ENCODE data around the gene DBT.

Gene DBT

DNA sequence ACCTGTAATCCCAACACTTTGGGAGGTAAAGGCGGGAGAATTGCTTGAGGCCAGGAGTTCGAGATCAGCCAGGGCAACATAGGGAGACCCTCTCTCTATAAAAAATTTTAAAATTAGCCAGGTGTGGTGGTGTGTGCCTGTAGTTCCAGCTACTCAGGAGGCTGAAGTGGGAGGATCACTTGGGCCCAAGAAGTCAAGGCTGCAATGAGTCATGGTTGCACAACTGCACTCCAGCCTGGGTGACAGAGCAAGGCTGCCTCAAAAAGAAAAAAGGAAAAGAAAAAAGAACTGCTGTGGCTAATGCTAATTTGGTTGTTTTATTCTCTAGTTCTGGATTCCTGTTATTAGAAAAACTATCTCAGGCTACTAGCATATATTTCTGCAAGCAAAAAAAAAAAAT, 29.8 kb downstream of the DBT start:
- Histone ChIP-seq H3K27me3 (ENCODE audit: control insufficient read depth in 1 of 2, insufficient read depth in 1 of 2, low read length in 2 of 2) (no peaks in the 10 kb centered on the region), H3K36me3 (ENCODE audit: control insufficient read depth in 1 of 2, insufficient read depth in 2 of 2, low read depth in 1 of 2, low read length in 2 of 2) (peaks cover 3 to 33% of the 10 kb centered on the region in 2 experiments), H2AFZ (ENCODE audit: low read depth, low read length) (no peak overlapping the region), H3K4me2 (ENCODE audit: low read length, poor library complexity, severe bottlenecking) (no peak overlapping the region), H3K9me3 (ENCODE audit: control insufficient read depth, low read length) (no peaks in the 10 kb centered on the region), H4K91ac (ENCODE audit: low read length) (no peak overlapping the region), H2AK5ac (ENCODE audit: low read length, severe bottlenecking) (no peak overlapping the region), H2BK15ac (ENCODE audit: low read depth, poor library complexity, severe bottlenecking) (no peak overlapping the region), H2BK120ac (ENCODE audit: low read depth, low read length) (no peak overlapping the region), H3K79me1 (replicated peaks; ENCODE audit: low read length, poor library complexity, severe bottlenecking) (peaks cover 3% of the 10 kb centered on the region), H2BK12ac (ENCODE audit: low read length in 2 of 2) (no peak overlapping the region), H3K4me1 (ENCODE audit: control insufficient read depth, insufficient read depth, low read depth, low read length) (peaks cover 3% of the 10 kb centered on the region), H3K27ac (ENCODE audit: low read length, poor library complexity, severe bottlenecking) (no peak overlapping the region), H4K8ac (ENCODE audit: low read length) (no peak overlapping the region), H3K4me3 (ENCODE audit: insufficient read depth in 1 of 2, low read depth in 1 of 2, low read length in 2 of 2) (no peak overlapping the region), H3K14ac (ENCODE audit: low read length in 2 of 2) (no peak overlapping the region), H3K9ac (ENCODE audit: low read length) (no peak overlapping the region), H3K18ac (ENCODE audit: low read depth in 1 of 2, low read length in 2 of 2) (no peak overlapping the region), H2BK5ac (ENCODE audit: low read depth, low read length, poor library complexity, severe bottlenecking) (no peak overlapping the region), H3K23ac (ENCODE audit: low read length in 2 of 2) (no peak overlapping the region), H3K4ac (ENCODE audit: low read depth in 1 of 2, low read length in 2 of 2) (no peak overlapping the region)
- peak; percentile 12 for DNase-seq
- WGBS: 100% methylated on average over 2 of the region's 2 CpGs

GRCh38 chr1:100219457-100219856, 30.2 kb downstream of the DBT start:
- 95% methylated on average over 5 of the region's 6 CpGs for WGBS
- DNase-seq: no peak
- no peaks in the 10 kb centered on the region for H3K27me3 ChIP-seq (ENCODE audit: control insufficient read depth in 1 of 2, insufficient read depth in 1 of 2, low read length in 2 of 2)

DNA sequence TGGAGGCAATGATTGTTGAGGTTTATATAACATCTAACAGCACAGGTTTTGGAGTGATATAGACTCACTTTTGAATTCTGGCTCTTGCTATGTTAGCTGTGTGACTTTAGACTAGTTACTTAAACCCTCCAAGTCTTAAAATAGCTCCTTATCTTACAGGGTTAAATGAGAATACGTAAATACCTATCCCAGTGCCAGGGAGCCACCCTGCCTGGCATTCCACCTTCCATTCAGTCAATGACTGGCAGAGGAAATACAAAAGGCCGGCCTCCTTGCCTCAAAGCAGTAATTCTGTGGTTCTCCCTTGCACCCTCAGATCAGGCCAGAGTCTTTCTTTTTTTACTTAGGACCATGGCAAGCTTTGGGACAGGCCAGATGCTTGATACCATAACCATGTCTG, 31.8 kb downstream of the DBT start:
- Histone ChIP-seq H3K27me3 (ENCODE audit: control insufficient read depth in 1 of 2, insufficient read depth in 1 of 2, low read length in 2 of 2) (no peaks in the 10 kb centered on the region), H4K8ac (ENCODE audit: low read length) (no peak overlapping the region), H2BK15ac (ENCODE audit: low read depth, poor library complexity, severe bottlenecking) (no peak overlapping the region), H3K27ac (ENCODE audit: low read length, poor library complexity, severe bottlenecking) (no peak overlapping the region), H3K14ac (ENCODE audit: low read length in 2 of 2) (no peak overlapping the region), H3K9ac (ENCODE audit: low read length) (no peak overlapping the region), H3K4me1 (ENCODE audit: control insufficient read depth, insufficient read depth, low read depth, low read length) (peaks cover 3% of the 10 kb centered on the region), H3K18ac (ENCODE audit: low read depth in 1 of 2, low read length in 2 of 2) (no peak overlapping the region), H2BK12ac (ENCODE audit: low read length in 2 of 2) (no peak overlapping the region), H2AFZ (ENCODE audit: low read depth, low read length) (peak overlapping the region; percentile 51), H2BK120ac (ENCODE audit: low read depth, low read length) (no peak overlapping the region), H2BK5ac (ENCODE audit: low read depth, low read length, poor library complexity, severe bottlenecking) (no peak overlapping the region), H3K4me3 (ENCODE audit: insufficient read depth in 1 of 2, low read depth in 1 of 2, low read length in 2 of 2) (no peak overlapping the region), H3K9me3 (ENCODE audit: control insufficient read depth, low read length) (no peaks in the 10 kb centered on the region), H3K79me1 (replicated peaks; ENCODE audit: low read length, poor library complexity, severe bottlenecking) (peaks cover 5% of the 10 kb centered on the region), H3K36me3 (ENCODE audit: control insufficient read depth in 1 of 2, insufficient read depth in 2 of 2, low read depth in 1 of 2, low read length in 2 of 2) (peaks cover 16 to 47% of the 10 kb centered on the region in 2 experiments), H2AK5ac (ENCODE audit: low read length, severe bottlenecking) (no peak overlapping the region), H4K91ac (ENCODE audit: low read length) (no peak overlapping the region), H3K4ac (ENCODE audit: low read depth in 1 of 2, low read length in 2 of 2) (no peak overlapping the region), H3K23ac (ENCODE audit: low read length in 2 of 2) (no peak overlapping the region), H3K4me2 (ENCODE audit: low read length, poor library complexity, severe bottlenecking) (no peak overlapping the region)
- no peak for DNase-seq
- 94% methylated on average over 2 of the region's 2 CpGs for WGBS

More at GRCh38 chr1:100219457-100219856, 30.2 kb downstream of the DBT start:
- Histone ChIP-seq H3K4me1 (ENCODE audit: control insufficient read depth, insufficient read depth, low read depth, low read length) (peaks cover 3% of the 10 kb centered on the region), H3K4me3 (ENCODE audit: insufficient read depth in 1 of 2, low read depth in 1 of 2, low read length in 2 of 2) (no peak overlapping the region), H4K8ac (ENCODE audit: low read length) (no peak overlapping the region), H2BK12ac (ENCODE audit: low read length in 2 of 2) (no peak overlapping the region), H3K18ac (ENCODE audit: low read depth in 1 of 2, low read length in 2 of 2) (no peak overlapping the region), H3K9me3 (ENCODE audit: control insufficient read depth, low read length) (no peaks in the 10 kb centered on the region), H2BK120ac (ENCODE audit: low read depth, low read length) (no peak overlapping the region), H2BK15ac (ENCODE audit: low read depth, poor library complexity, severe bottlenecking) (no peak overlapping the region), H4K91ac (ENCODE audit: low read length) (no peak overlapping the region), H2AK5ac (ENCODE audit: low read length, severe bottlenecking) (no peak overlapping the region), H3K36me3 (ENCODE audit: control insufficient read depth in 1 of 2, insufficient read depth in 2 of 2, low read depth in 1 of 2, low read length in 2 of 2) (peaks cover 4 to 37% of the 10 kb centered on the region in 2 experiments), H2BK5ac (ENCODE audit: low read depth, low read length, poor library complexity, severe bottlenecking) (no peak overlapping the region), H3K9ac (ENCODE audit: low read length) (no peak overlapping the region), H3K27ac (ENCODE audit: low read length, poor library complexity, severe bottlenecking) (no peak overlapping the region), H2AFZ (ENCODE audit: low read depth, low read length) (no peak overlapping the region), H3K4ac (ENCODE audit: low read depth in 1 of 2, low read length in 2 of 2) (no peak overlapping the region), H3K14ac (ENCODE audit: low read length in 2 of 2) (no peak overlapping the region), H3K4me2 (ENCODE audit: low read length, poor library complexity, severe bottlenecking) (no peak overlapping the region), H3K79me1 (replicated peaks; ENCODE audit: low read length, poor library complexity, severe bottlenecking) (peaks cover 3% of the 10 kb centered on the region), H3K23ac (ENCODE audit: low read length in 2 of 2) (no peak overlapping the region)

GRCh38 chr1:100215101-100215500, 34.5 kb downstream of the DBT start:
- H3K4me1 ChIP-seq (ENCODE audit: control insufficient read depth, insufficient read depth, low read depth, low read length): peaks cover 3% of the 10 kb centered on the region
- no peak overlapping the region for H3K14ac ChIP-seq (ENCODE audit: low read length in 2 of 2)
- H2AK5ac ChIP-seq (ENCODE audit: low read length, severe bottlenecking): no peak overlapping the region
- H3K79me1 ChIP-seq (replicated peaks; ENCODE audit: low read length, poor library complexity, severe bottlenecking): peaks cover 5% of the 10 kb centered on the region
- H3K9ac ChIP-seq (ENCODE audit: low read length): no peak overlapping the region
- no peaks in the 10 kb centered on the region for H3K9me3 ChIP-seq (ENCODE audit: control insufficient read depth, low read length)
- H2BK15ac ChIP-seq (ENCODE audit: low read depth, poor library complexity, severe bottlenecking): no peak overlapping the region
- no peak overlapping the region for H3K27ac ChIP-seq (ENCODE audit: low read length, poor library complexity, severe bottlenecking)
- no peak overlapping the region for H2BK120ac ChIP-seq (ENCODE audit: low read depth, low read length)
- no peak overlapping the region for H2BK12ac ChIP-seq (ENCODE audit: low read length in 2 of 2)
- H3K18ac ChIP-seq (ENCODE audit: low read depth in 1 of 2, low read length in 2 of 2): no peak overlapping the region
- no peak overlapping the region for H4K91ac ChIP-seq (ENCODE audit: low read length)
- no peaks in the 10 kb centered on the region for H3K27me3 ChIP-seq (ENCODE audit: control insufficient read depth in 1 of 2, insufficient read depth in 1 of 2, low read length in 2 of 2)
- peaks cover 19 to 70% of the 10 kb centered on the region in 2 experiments for H3K36me3 ChIP-seq (ENCODE audit: control insufficient read depth in 1 of 2, insufficient read depth in 2 of 2, low read depth in 1 of 2, low read length in 2 of 2)
- H3K23ac ChIP-seq (ENCODE audit: low read length in 2 of 2): no peak overlapping the region
- no peak overlapping the region for H3K4me2 ChIP-seq (ENCODE audit: low read length, poor library complexity, severe bottlenecking)
- H3K4ac ChIP-seq (ENCODE audit: low read depth in 1 of 2, low read length in 2 of 2): no peak overlapping the region
- no peak overlapping the region for H4K8ac ChIP-seq (ENCODE audit: low read length)
- no peak overlapping the region for H2AFZ ChIP-seq (ENCODE audit: low read depth, low read length)
- H2BK5ac ChIP-seq (ENCODE audit: low read depth, low read length, poor library complexity, severe bottlenecking): no peak overlapping the region
- DNase-seq: no peak
- H3K4me3 ChIP-seq (ENCODE audit: insufficient read depth in 1 of 2, low read depth in 1 of 2, low read length in 2 of 2): no peak overlapping the region
- WGBS: no CpG with 5 or more reads among the region's 1 CpG
